ENCODE measurements around the gene ESR2. TPM values are rescaled to one million over a fixed set of nuclear protein-coding genes. Genes with fewer than 3 reads are reported as not detected.

Gene ESR2
- total and polyA plus RNA-seq, 9 donors = 5.1 to 26.2 (median 13.5) TPM

DNA sequence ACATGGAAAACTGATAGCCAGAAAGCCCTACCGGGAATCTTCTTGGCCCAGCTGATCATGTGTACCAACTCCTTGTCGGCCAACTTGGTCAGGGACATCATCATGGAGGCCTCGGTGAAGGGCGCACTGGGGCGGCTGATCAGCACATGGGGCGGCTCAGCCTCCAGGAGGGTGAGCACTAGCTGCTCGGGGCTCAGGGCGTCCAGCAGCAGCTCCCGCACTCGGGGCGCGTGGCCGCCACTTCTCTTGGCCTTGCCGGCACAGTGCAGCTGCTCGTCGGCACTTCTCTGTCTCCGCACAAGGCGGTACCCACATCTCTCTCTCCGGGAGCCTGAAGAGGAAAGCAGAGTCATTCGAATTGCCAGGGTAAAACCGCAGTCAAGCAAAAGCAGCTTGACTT, 33.8 kb downstream of the ESR2 start:
- Histone ChIP-seq H3K27ac (no peak overlapping the region), H3K9me3 (no peaks in the 10 kb centered on the region), H3K4me3 (no peak overlapping the region), H3K27me3 (no peaks in the 10 kb centered on the region), H3K4me1 (ENCODE audit: insufficient read depth) (no peaks in the 10 kb centered on the region), H3K36me3 (no peaks in the 10 kb centered on the region)
- TF ChIP-seq EP300 (IDR thresholded peaks at IDR 0.05) (no peak), POLR2A (IDR thresholded peaks at IDR 0.05) (no peak)
- TF ChIP-seq, protein P1, sequence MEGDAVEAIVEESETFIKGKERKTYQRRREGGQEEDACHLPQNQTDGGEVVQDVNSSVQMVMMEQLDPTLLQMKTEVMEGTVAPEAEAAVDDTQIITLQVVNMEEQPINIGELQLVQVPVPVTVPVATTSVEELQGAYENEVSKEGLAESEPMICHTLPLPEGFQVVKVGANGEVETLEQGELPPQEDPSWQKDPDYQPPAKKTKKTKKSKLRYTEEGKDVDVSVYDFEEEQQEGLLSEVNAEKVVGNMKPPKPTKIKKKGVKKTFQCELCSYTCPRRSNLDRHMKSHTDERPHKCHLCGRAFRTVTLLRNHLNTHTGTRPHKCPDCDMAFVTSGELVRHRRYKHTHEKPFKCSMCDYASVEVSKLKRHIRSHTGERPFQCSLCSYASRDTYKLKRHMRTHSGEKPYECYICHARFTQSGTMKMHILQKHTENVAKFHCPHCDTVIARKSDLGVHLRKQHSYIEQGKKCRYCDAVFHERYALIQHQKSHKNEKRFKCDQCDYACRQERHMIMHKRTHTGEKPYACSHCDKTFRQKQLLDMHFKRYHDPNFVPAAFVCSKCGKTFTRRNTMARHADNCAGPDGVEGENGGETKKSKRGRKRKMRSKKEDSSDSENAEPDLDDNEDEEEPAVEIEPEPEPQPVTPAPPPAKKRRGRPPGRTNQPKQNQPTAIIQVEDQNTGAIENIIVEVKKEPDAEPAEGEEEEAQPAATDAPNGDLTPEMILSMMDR (IDR thresholded peaks at IDR 0.05) = no peak
- 95 to 96% (median 96%) methylated on average over 21 of the region's 21 CpGs for WGBS, 3 donors
- DNase-seq = no peak
- intact Hi-C loops (cut with DNase I) = no loop called here

DNA sequence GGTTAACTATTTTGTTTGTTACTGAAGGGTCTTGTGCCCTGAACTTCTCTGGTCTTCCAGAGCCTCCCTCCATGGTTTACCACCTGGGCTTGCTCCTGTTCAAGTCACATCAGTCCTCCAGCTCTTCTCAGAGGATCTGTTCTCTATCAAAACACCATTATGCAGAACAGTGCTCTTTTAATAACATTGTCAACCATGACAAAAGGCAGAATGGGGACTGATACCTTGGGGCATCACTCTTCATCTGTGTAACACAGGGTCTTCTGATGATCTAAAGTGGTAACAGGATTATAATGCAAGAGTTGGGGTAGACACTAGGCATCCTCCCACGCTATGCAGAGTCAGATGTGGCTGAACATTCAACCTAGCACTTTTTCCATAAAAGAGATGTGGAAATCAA, 38.4 kb downstream of the ESR2 start:
- 93 to 100% (median 100%) methylated on average over 1 of the region's 1 CpG for WGBS, 3 donors
- H3K27me3 ChIP-seq = no peaks in the 10 kb centered on the region
- no peaks in the 10 kb centered on the region for H3K36me3 ChIP-seq
- DNase-seq = no peak
- intact Hi-C loops (cut with DNase I) = no loop called here
- TF ChIP-seq POLR2A (IDR thresholded peaks at IDR 0.05) (no peak), EP300 (IDR thresholded peaks at IDR 0.05) (no peak)
- TF ChIP-seq, protein P1 (IDR thresholded peaks at IDR 0.05) = no peak
- H3K4me1 ChIP-seq (ENCODE audit: insufficient read depth) = no peaks in the 10 kb centered on the region
- H3K4me3 ChIP-seq = no peak overlapping the region
- H3K9me3 ChIP-seq = no peaks in the 10 kb centered on the region
- H3K27ac ChIP-seq = no peak overlapping the region

DNA sequence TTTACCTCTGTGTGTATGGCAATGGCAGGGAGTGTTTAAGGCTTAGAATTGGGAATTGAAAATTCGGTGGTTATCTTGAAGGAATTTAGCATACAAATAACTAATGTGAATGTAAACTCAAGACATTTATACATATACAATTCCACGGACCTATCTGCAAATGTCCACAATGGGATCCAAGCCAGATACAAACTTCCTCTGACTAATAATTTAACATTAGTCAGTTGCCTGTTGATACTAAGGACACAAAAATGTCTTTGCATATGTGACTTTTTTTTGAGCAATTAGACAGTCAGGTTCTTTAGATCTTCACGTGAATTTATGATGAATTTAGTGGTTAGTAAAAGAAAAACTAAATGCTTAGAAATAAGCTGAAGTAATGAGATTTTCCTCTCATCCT, 40.5 kb downstream of the ESR2 start:
- intact Hi-C loops (cut with DNase I) = no loop called here

DNA sequence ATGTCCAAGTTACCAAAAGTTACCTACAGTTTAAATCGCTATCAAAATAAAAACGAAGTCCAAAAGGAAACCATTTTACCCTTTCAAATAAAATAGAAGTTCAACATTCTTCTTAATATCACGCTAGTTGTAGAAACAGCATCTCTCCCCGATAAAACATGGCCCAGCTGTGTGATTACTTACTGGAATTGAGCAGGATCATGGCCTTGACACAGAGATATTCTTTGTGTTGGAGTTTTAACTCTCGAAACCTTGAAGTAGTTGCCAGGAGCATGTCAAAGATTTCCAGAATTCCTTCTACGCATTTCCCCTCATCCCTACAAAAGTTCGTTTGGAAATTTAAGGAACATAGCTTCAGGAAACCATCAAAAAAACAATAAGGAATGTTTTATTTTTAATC, 44.8 kb downstream of the ESR2 start:
- DNase-seq = peak in 1 of 5 donors; percentile 39
- Histone ChIP-seq H3K36me3 (no peaks in the 10 kb centered on the region), H3K9me3 (no peaks in the 10 kb centered on the region), H3K27ac (peak overlapping the region in 1 of 2 donors; percentile 74), H3K4me1 (ENCODE audit: insufficient read depth) (peaks cover 8% of the 10 kb centered on the region), H3K27me3 (no peaks in the 10 kb centered on the region), H3K4me3 (no peak overlapping the region)
- TF ChIP-seq POLR2A (IDR thresholded peaks at IDR 0.05) (no peak), EP300 (IDR thresholded peaks at IDR 0.05) (peak; percentile 27)
- WGBS, 3 donors = 3 to 15% (median 9%) methylated on average over 7 of the region's 7 CpGs
- intact Hi-C loops (cut with DNase I) = no loop called here

More for the DNA sequence above, 40.5 kb downstream of the ESR2 start:
- no peaks in the 10 kb centered on the region for H3K36me3 ChIP-seq
- WGBS, 3 donors = 55 to 64% (median 61%) methylated on average over 3 of the region's 3 CpGs
- H3K27me3 ChIP-seq = no peaks in the 10 kb centered on the region
- H3K4me3 ChIP-seq = no peak overlapping the region
- H3K4me1 ChIP-seq (ENCODE audit: insufficient read depth) = peaks cover 1% of the 10 kb centered on the region
- H3K27ac ChIP-seq = no peak overlapping the region
- no peaks in the 10 kb centered on the region for H3K9me3 ChIP-seq
- TF ChIP-seq, protein P1 (IDR thresholded peaks at IDR 0.05) = no peak
- TF ChIP-seq EP300 (IDR thresholded peaks at IDR 0.05) = no peak
- TF ChIP-seq POLR2A (IDR thresholded peaks at IDR 0.05) = no peak
- DNase-seq = no peak

DNA sequence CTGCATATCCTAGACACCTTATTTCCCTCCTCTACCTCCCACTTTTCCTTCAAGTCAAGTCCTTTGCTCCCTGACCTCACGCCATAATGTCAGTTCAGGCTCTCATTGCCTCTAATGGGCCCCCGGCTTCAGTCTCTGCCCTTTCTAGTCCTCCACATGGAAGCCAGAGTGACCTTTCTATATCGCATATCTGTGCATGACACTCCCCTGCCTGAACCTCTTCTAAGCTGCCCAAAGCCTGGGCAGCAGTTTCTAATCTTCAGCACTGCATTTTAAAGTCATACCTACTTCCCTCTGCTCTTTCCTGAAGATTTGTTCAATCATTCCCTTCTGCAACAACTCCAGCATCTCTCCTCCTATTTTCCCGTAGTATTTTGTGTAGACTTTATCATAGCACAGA, 45.5 kb downstream of the ESR2 start:
- peaks cover 13% of the 10 kb centered on the region for H3K4me1 ChIP-seq (ENCODE audit: insufficient read depth)
- peak overlapping the region in 1 of 2 donors; percentile 74 for H3K27ac ChIP-seq
- no peak for DNase-seq
- no peaks in the 10 kb centered on the region for H3K9me3 ChIP-seq
- TF ChIP-seq, protein P1 (IDR thresholded peaks at IDR 0.05) = no peak
- TF ChIP-seq POLR2A (IDR thresholded peaks at IDR 0.05) = no peak
- WGBS, 3 donors = 36 to 40% (median 37%) methylated on average over 4 of the region's 4 CpGs
- H3K36me3 ChIP-seq = no peaks in the 10 kb centered on the region
- intact Hi-C loops (cut with DNase I) = no loop called here
- no peak overlapping the region for H3K4me3 ChIP-seq
- H3K27me3 ChIP-seq = no peaks in the 10 kb centered on the region
